Endothelial cell (in vitro differentiated cells): ENCODE data around the gene SMYD4. TPM values are rescaled to one million over a fixed set of nuclear protein-coding genes. Genes with fewer than 3 reads are reported as not detected.
"Not testable (repeated sequence)": the region's sequence is repeated elsewhere in the genome, so short reads cannot be mapped to it uniquely, and the experiment has no call there.

Experiments
- DNase-seq: peaks from one replicate; pipeline ENCODE4 v3.0.0; 2021; ENCODE audit warnings: low spot score
- H3K27ac Mint-ChIP-seq: one replicate; pipeline ENCODE4 v1.8.0; 2021; ENCODE audit warnings: mixed read lengths, inconsistent platforms; ENCODE audit not compliant: unreplicated experiment
- H3K27me3 Mint-ChIP-seq: one replicate; pipeline ENCODE4 v1.8.0; 2021; ENCODE audit warnings: mild to moderate bottlenecking, moderate library complexity, mixed read lengths, inconsistent platforms; ENCODE audit not compliant: unreplicated experiment
- H3K36me3 Mint-ChIP-seq: one replicate; pipeline ENCODE4 v1.8.0; 2021; ENCODE audit warnings: mild to moderate bottlenecking, low read depth, mixed read lengths, inconsistent platforms; ENCODE audit not compliant: unreplicated experiment
- H3K4me1 Mint-ChIP-seq: one replicate; pipeline ENCODE4 v1.8.0; 2021; ENCODE audit warnings: mild to moderate bottlenecking, mixed read lengths, inconsistent platforms; ENCODE audit not compliant: unreplicated experiment
- H3K4me3 Mint-ChIP-seq: one replicate; pipeline ENCODE4 v1.8.0; 2021; ENCODE audit warnings: mild to moderate bottlenecking, mixed read lengths, inconsistent platforms; ENCODE audit not compliant: unreplicated experiment
- H3K9me3 Mint-ChIP-seq: one replicate; pipeline ENCODE4 v1.8.0; 2021; ENCODE audit warnings: mixed read lengths, inconsistent platforms; ENCODE audit not compliant: unreplicated experiment
- total RNA-seq: library from RNA; stranded (reverse); fragmentation: NEBNext Ultra II Directional; extraction: Animal tissue kit (Norgen Biotek cat#: 25700); gene quantifications from one replicate; pipeline ENCODE4 v1.2.1, GENCODE V29; 2021; ENCODE audit not compliant: unreplicated experiment
- TF ChIP-seq, protein P1 (sequence below): fragments of 200-600 bp; sonication (generic); IDR thresholded peaks from one replicate; pipeline ENCODE4 v1.5.0; 2021; ENCODE audit warnings: antibody characterized with exemption; ENCODE audit not compliant: unreplicated experiment

The SMYD4 gene
- total RNA-seq, 1 donor from 2014 or later, result 19.3 TPM

DNA sequence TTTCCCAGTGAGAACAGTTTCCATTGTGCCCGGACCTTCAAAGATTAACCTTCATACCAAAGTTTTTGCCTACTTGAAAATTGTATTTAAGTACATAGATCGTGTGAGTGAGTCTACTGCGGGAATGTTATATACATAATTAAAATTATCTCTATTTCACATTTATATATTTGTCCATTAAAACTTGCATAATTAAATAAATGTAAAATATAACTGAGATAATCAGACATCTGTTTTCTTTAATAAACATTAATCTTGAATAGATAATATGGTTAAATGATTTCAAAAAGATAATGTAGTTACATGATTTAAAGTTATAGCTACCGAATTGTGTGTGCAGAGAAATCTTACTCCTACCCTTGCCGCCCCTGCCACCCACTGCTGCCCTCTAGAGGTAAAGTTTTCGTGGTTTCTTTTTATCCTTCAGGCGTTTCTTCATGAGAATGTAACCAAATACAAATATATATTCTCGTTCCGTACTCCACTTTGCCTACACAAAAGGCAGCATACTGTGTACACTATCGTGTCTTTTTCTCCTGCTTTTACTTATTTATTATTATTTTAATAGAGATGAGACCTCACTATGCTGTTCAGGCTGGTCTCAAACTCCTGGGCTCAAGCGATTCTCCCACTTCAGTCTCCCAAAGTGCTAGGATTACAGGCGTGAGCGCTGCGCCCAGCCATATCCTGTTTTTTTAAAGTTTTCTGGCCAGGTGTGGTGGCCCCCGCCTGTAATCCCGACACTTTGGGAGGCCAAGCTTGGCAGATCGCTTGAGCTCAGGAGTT, 35.7 kb upstream of the SMYD4 start:
- H3K4me1 Mint-ChIP-seq, result no peaks in the 10 kb centered on the region
- peak; percentile 50 for DNase-seq
- H3K27ac Mint-ChIP-seq, result no peak overlapping the region
- peaks cover 4% of the 10 kb centered on the region for H3K9me3 Mint-ChIP-seq
- no peak overlapping the region for H3K4me3 Mint-ChIP-seq
- peaks cover 2% of the 10 kb centered on the region for H3K27me3 Mint-ChIP-seq
- H3K36me3 Mint-ChIP-seq, result peaks cover 11% of the 10 kb centered on the region
- TF ChIP-seq, protein P1, sequence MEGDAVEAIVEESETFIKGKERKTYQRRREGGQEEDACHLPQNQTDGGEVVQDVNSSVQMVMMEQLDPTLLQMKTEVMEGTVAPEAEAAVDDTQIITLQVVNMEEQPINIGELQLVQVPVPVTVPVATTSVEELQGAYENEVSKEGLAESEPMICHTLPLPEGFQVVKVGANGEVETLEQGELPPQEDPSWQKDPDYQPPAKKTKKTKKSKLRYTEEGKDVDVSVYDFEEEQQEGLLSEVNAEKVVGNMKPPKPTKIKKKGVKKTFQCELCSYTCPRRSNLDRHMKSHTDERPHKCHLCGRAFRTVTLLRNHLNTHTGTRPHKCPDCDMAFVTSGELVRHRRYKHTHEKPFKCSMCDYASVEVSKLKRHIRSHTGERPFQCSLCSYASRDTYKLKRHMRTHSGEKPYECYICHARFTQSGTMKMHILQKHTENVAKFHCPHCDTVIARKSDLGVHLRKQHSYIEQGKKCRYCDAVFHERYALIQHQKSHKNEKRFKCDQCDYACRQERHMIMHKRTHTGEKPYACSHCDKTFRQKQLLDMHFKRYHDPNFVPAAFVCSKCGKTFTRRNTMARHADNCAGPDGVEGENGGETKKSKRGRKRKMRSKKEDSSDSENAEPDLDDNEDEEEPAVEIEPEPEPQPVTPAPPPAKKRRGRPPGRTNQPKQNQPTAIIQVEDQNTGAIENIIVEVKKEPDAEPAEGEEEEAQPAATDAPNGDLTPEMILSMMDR, result peak; percentile 44

DNA sequence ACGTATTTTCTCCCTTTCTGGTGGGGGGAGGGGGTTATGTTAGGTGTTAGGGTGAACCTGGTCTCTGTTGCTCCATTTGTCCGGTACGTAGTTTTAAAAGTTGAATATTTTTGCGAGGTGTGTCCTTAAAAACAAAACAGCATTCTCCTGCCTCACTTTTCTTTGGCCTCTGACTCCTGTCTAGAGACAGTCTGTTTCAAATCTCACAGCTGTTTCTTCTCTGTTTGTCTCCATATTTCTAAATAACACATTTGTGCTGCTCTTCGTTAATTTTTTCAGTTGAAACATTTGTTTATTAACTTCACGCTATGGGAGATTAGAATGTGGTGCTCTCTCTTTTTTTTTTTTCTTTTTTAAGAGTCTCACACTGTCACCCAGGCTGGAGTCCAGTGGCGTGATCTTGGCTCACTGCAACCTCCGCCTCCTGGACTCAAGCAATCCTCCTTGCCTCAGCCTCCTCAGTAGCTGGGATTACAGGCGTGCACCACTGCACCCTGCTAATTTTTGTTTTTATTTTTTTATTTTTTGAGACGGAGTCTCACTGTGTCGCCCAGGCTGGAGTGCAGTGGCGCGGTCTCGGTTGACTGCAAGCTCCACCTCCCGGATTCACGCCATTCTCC, 31.8 kb upstream of the SMYD4 start:
- H3K4me1 Mint-ChIP-seq, result no peaks in the 10 kb centered on the region
- H3K4me3 Mint-ChIP-seq, result peak overlapping the region; percentile 7
- TF ChIP-seq, protein P1, result no peak

DNA sequence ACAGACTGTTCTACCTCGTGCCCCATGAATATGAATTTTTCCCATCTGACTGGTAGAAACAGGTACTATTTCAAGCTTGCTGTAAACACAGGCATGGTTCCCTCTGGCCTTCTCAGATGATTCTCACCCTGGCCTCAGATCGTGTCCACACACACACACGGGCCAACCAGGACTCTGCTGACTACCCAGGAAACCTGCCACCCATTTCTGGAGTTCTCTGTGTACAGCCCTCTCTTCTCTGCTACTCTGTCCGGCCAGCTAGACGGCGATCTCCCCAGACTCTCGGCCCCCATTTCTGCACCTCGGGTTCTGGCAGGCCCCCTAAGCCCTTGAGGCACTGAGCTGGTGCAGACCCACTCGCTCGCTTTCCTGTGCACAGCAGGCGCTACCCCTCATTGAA, 31.3 kb upstream of the SMYD4 start:
- peaks cover 13% of the 10 kb centered on the region for H3K36me3 Mint-ChIP-seq
- no peaks in the 10 kb centered on the region for H3K4me1 Mint-ChIP-seq
- peaks cover 4% of the 10 kb centered on the region for H3K9me3 Mint-ChIP-seq
- TF ChIP-seq, protein P1, result no peak
- peaks cover 3% of the 10 kb centered on the region for H3K27me3 Mint-ChIP-seq
- H3K27ac Mint-ChIP-seq, result no peak overlapping the region
- no peak overlapping the region for H3K4me3 Mint-ChIP-seq
- DNase-seq, result no peak

More for the DNA sequence above, 31.8 kb upstream of the SMYD4 start:
- Mint-ChIP-seq H3K27me3 (peaks cover 3% of the 10 kb centered on the region), H3K36me3 (peaks cover 13% of the 10 kb centered on the region), H3K9me3 (peaks cover 4% of the 10 kb centered on the region), H3K27ac (no peak overlapping the region)
- no peak for DNase-seq

DNA sequence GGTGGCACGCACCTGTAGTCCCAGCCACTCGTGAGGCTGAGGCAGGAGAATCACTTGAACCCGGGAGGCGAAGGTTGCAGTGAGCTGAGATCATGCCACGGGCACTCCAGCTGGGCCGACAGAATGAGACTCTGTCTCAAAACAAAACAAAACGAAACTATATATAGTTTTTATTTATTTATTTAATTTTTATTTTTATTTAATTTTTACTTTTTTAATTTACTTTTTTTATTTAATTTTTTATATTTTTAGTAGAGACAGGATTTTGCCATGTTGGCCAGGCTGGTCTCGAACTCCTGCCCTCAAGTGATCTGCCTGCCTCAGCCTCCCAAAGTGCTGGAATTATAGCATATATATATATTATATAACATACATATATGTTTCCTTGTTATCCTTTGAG, 26.8 kb upstream of the SMYD4 start:
- H3K9me3 Mint-ChIP-seq, H3K27me3 Mint-ChIP-seq, DNase-seq, H3K4me3 Mint-ChIP-seq, H3K27ac Mint-ChIP-seq, H3K4me1 Mint-ChIP-seq: not testable (repeated sequence)
- peaks cover 19% of the 10 kb centered on the region for H3K36me3 Mint-ChIP-seq

DNA sequence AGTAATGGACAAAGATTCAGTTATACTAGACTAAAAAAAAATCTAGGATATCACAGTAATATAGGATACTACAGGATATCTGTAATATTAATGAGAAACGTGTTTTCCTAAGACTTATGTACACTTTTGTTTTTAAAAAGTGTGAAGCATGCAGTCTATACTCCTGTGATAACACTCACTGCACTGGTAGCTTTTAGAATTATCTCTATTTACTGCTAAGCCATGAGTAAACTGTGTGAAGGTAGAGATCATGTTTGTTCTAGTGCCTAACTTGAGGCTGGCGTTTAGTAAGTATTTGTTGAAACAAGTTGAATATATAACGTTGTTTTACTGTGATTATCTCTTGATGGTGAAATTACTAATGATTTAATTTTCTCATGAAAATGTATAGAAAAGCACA, 24.0 kb upstream of the SMYD4 start:
- peaks cover 13% of the 10 kb centered on the region for H3K36me3 Mint-ChIP-seq
- TF ChIP-seq, protein P1, result no peak
- H3K4me1 Mint-ChIP-seq, result no peaks in the 10 kb centered on the region

More for the DNA sequence above, 24.0 kb upstream of the SMYD4 start:
- no peak overlapping the region for H3K4me3 Mint-ChIP-seq
- no peak overlapping the region for H3K27ac Mint-ChIP-seq
- DNase-seq, result no peak
- peaks cover 3% of the 10 kb centered on the region for H3K27me3 Mint-ChIP-seq
- H3K9me3 Mint-ChIP-seq, result no peaks in the 10 kb centered on the region
